HG03139 (cell line): ENCODE results near the gene CRACR2A.

Experiments used
- ATAC-seq: cut with Tn5 transposase; IDR thresholded peaks from one replicate; pipeline ENCODE4 v1.9.1; 2021; ENCODE audit not compliant: unreplicated experiment

Gene CRACR2A

GRCh38 chr12:3622021-3622821 lies 130.7 kb downstream of the CRACR2A start:
- ATAC-seq: no peak

- no peak for ATAC-seq
Observed at GRCh38 chr12:3620856-3621255, 132.1 kb downstream of the CRACR2A start.

- no peak for ATAC-seq
Observed at GRCh38 chr12:3617565-3617964, 135.3 kb downstream of the CRACR2A start.

- no peak for ATAC-seq
Observed at GRCh38 chr12:3615862-3616261, 137.0 kb downstream of the CRACR2A start.

- no peak for ATAC-seq
Observed at GRCh38 chr12:3614806-3615466, 138.0 kb downstream of the CRACR2A start.

- ATAC-seq: no peak
Observed at GRCh38 chr12:3613641-3614395, 139.1 kb downstream of the CRACR2A start.

GRCh38 chr12:3611860-3612703 lies 140.8 kb downstream of the CRACR2A start:
- ATAC-seq: no peak

- ATAC-seq: no peak
Observed at GRCh38 chr12:3607821-3608220, 145.1 kb downstream of the CRACR2A start.

- no peak for ATAC-seq
Observed at GRCh38 chr12:3607039-3607720, 145.7 kb downstream of the CRACR2A start.

- no peak for ATAC-seq
Observed at GRCh38 chr12:3606128-3606527, 146.8 kb downstream of the CRACR2A start.

- ATAC-seq: no peak
Observed at GRCh38 chr12:3605692-3606091, 147.2 kb downstream of the CRACR2A start.

GRCh38 chr12:3604748-3605586 lies 147.9 kb downstream of the CRACR2A start:
- no peak for ATAC-seq

GRCh38 chr12:3604286-3604685 lies 148.6 kb downstream of the CRACR2A start:
- ATAC-seq: no peak

GRCh38 chr12:3603576-3603975 lies 149.3 kb downstream of the CRACR2A start:
- no peak for ATAC-seq

- ATAC-seq: no peak
Observed at GRCh38 chr12:3602488-3602887, 150.4 kb downstream of the CRACR2A start.

- ATAC-seq: no peak
Observed at GRCh38 chr12:3601461-3602150, 151.3 kb downstream of the CRACR2A start.

GRCh38 chr12:3600951-3601350 lies 152.0 kb downstream of the CRACR2A start:
- ATAC-seq: no peak

GRCh38 chr12:3600039-3600720 lies 152.7 kb downstream of the CRACR2A start:
- ATAC-seq: no peak
